HEK293 (cell line): ENCODE measurements around the gene TBC1D16.

Experiments used
- CTCF ChIA-PET: fragments of 350-600 bp; formaldehyde crosslinking; extraction: SDS; loops from one replicate; lab custom pipeline; 2021; ENCODE audit warnings: antibody characterized with exemption; lab: Yijun Ruan, JAX
- POLR2A ChIA-PET: fragments of 300-600 bp; formaldehyde crosslinking; extraction: SDS; loops from one replicate; lab custom pipeline; 2020; ENCODE audit warnings: antibody characterized with exemption, inconsistent platforms; lab: Yijun Ruan, JAX
- H3K27ac ChIP-seq: fragments of 200-500 bp; sonication (Bioruptor generic); 2 replicates; pipeline ENCODE4 v1.5.1; 2014; ENCODE audit warnings: low read depth, low read length, control low read depth, inconsistent platforms; ENCODE audit errors: extremely low read depth
- H3K36me3 ChIP-seq, 2 experiments: fragments of 200-500 bp in 1 of 2; sonication (Bioruptor generic) in 1 of 2; 1 replicate in 1 of 2; 2 replicates in 1 of 2; pipeline ENCODE4 v1.5.1; 2014 to 2017; ENCODE audit warnings: inconsistent platforms in 2 of 2, low read length in 2 of 2; ENCODE audit not compliant: control insufficient read depth in 2 of 2, insufficient read depth in 1 of 2
- H3K4me1 ChIP-seq: fragments of 200-500 bp; sonication (Bioruptor generic); 2 replicates; pipeline ENCODE4 v1.5.1; 2014; ENCODE audit warnings: mild to moderate bottlenecking, low read length, inconsistent platforms; ENCODE audit not compliant: control insufficient read depth, insufficient read depth
- H3K4me3 ChIP-seq: 2 replicates; pipeline ENCODE4 v1.5.1; 2011; ENCODE audit warnings: low read depth, mild to moderate bottlenecking, control low read depth, low read length, moderate library complexity
- H3K9me3 ChIP-seq: fragments of 200-500 bp; sonication (Bioruptor generic); 2 replicates; pipeline ENCODE4 v1.5.1; 2014; ENCODE audit warnings: low read depth, low read length, inconsistent platforms; ENCODE audit not compliant: control insufficient read depth, insufficient read depth
- BCL11A ChIP-seq: fragments of 450-650 bp; formaldehyde crosslinking; IDR thresholded peaks from 2 replicates; pipeline ENCODE4 v1.5.1; 2016; ENCODE audit warnings: low read depth, missing biosample characterization, missing genetic modification characterization
- IKZF3 ChIP-seq: fragments of 450-650 bp; IDR thresholded peaks from 2 replicates; pipeline ENCODE4 v1.5.0; 2018; ENCODE audit warnings: missing biosample characterization, mild to moderate bottlenecking, missing genetic modification characterization, moderate library complexity
- KLF8 ChIP-seq: fragments of 450-650 bp; formaldehyde crosslinking; IDR thresholded peaks from 2 replicates; pipeline ENCODE4 v1.5.1; 2016; ENCODE audit warnings: missing biosample characterization, missing genetic modification characterization
- ZBTB48 ChIP-seq: fragments of 450-650 bp; formaldehyde crosslinking; IDR thresholded peaks from 2 replicates; pipeline ENCODE4 v1.5.1; 2016; ENCODE audit warnings: missing biosample characterization, missing genetic modification characterization
- ZEB2 ChIP-seq: fragments of 450-650 bp; formaldehyde crosslinking; IDR thresholded peaks from 2 replicates; pipeline ENCODE4 v1.5.1; 2016; ENCODE audit warnings: missing biosample characterization, missing genetic modification characterization
- ZNF133 ChIP-seq: fragments of 450-650 bp; formaldehyde crosslinking; IDR thresholded peaks from 2 replicates; pipeline ENCODE4 v1.5.1; 2016; ENCODE audit warnings: missing biosample characterization, missing genetic modification characterization
- ZNF18 ChIP-seq: fragments of 450-650 bp; formaldehyde crosslinking; IDR thresholded peaks from 2 replicates; pipeline ENCODE4 v1.5.1; 2016; ENCODE audit warnings: missing biosample characterization, missing genetic modification characterization
- ZNF211 ChIP-seq: fragments of 450-650 bp; formaldehyde crosslinking; IDR thresholded peaks from 2 replicates; pipeline ENCODE4 v1.5.1; 2016; ENCODE audit warnings: low read depth, missing biosample characterization, missing genetic modification characterization
- ZNF23 ChIP-seq: fragments of 450-650 bp; formaldehyde crosslinking; IDR thresholded peaks from 2 replicates; pipeline ENCODE4 v1.5.1; 2016; ENCODE audit warnings: missing biosample characterization, missing genetic modification characterization, borderline replicate concordance
- ZNF239 ChIP-seq: fragments of 450-650 bp; formaldehyde crosslinking; IDR thresholded peaks from 2 replicates; pipeline ENCODE4 v1.5.1; 2016; ENCODE audit warnings: missing biosample characterization, missing genetic modification characterization
- ZNF248 ChIP-seq: fragments of 450-650 bp; formaldehyde crosslinking; IDR thresholded peaks from 2 replicates; pipeline ENCODE4 v1.5.1; 2017; ENCODE audit warnings: missing biosample characterization, missing genetic modification characterization
- ZNF274 ChIP-seq, 2 experiments: fragments of 200-500 bp in 1 of 2; fragments of 450-650 bp in 1 of 2; sonication (Bioruptor generic) in 1 of 2; formaldehyde crosslinking in 1 of 2; IDR thresholded peaks; 2 replicates each; pipeline versions ENCODE4 v1.5.1 to v1.6.1; 2014 to 2016; ENCODE audit warnings: borderline replicate concordance in 1 of 2, inconsistent platforms in 1 of 2, low read length in 1 of 2, missing biosample characterization in 1 of 2, missing genetic modification characterization in 1 of 2
- ZNF292 ChIP-seq: fragments of 450-650 bp; formaldehyde crosslinking; IDR thresholded peaks from 2 replicates; pipeline ENCODE4 v1.5.1; 2016; ENCODE audit warnings: low read depth, missing biosample characterization, missing genetic modification characterization, borderline replicate concordance
- ZNF311 ChIP-seq: fragments of 450-650 bp; formaldehyde crosslinking; IDR thresholded peaks from 2 replicates; pipeline ENCODE4 v1.5.1; 2017; ENCODE audit warnings: missing biosample characterization, missing genetic modification characterization, borderline replicate concordance
- ZNF335 ChIP-seq: fragments of 450-650 bp; formaldehyde crosslinking; conservative IDR thresholded peaks from 2 replicates; pipeline ENCODE4 v1.5.1; 2016; ENCODE audit warnings: missing biosample characterization, missing genetic modification characterization
- ZNF433 ChIP-seq: fragments of 450-650 bp; formaldehyde crosslinking; IDR thresholded peaks from 2 replicates; pipeline ENCODE4 v1.5.1; 2016; ENCODE audit warnings: missing biosample characterization, missing genetic modification characterization, low read depth
- ZNF48 ChIP-seq: fragments of 450-650 bp; formaldehyde crosslinking; IDR thresholded peaks from 2 replicates; pipeline ENCODE4 v1.5.1; 2016; ENCODE audit warnings: missing biosample characterization, missing genetic modification characterization
- ZNF561 ChIP-seq: fragments of 450-650 bp; IDR thresholded peaks from 2 replicates; pipeline ENCODE4 v1.5.1; 2018; ENCODE audit warnings: missing biosample characterization, missing genetic modification characterization, borderline replicate concordance
- ZNF629 ChIP-seq: fragments of 450-650 bp; formaldehyde crosslinking; IDR thresholded peaks from 2 replicates; pipeline ENCODE4 v1.5.1; 2017; ENCODE audit warnings: missing biosample characterization, missing genetic modification characterization
- ZNF707 ChIP-seq: fragments of 450-650 bp; formaldehyde crosslinking; IDR thresholded peaks from 2 replicates; pipeline ENCODE4 v1.5.1; 2016; ENCODE audit warnings: missing biosample characterization, missing genetic modification characterization
- ZNF768 ChIP-seq: fragments of 450-650 bp; formaldehyde crosslinking; IDR thresholded peaks from 2 replicates; pipeline ENCODE4 v1.5.1; 2018; ENCODE audit warnings: missing biosample characterization, mild to moderate bottlenecking, missing genetic modification characterization
- ZNF776 ChIP-seq: fragments of 450-650 bp; formaldehyde crosslinking; IDR thresholded peaks from 2 replicates; pipeline ENCODE4 v1.5.0; 2017; ENCODE audit warnings: missing biosample characterization, missing genetic modification characterization, borderline replicate concordance
- ZSCAN23 ChIP-seq: fragments of 450-650 bp; formaldehyde crosslinking; IDR thresholded peaks from 2 replicates; pipeline ENCODE4 v1.5.1; 2016; ENCODE audit warnings: missing biosample characterization, missing genetic modification characterization
- TF ChIP-seq, protein P1 (sequence below): fragments of 450-650 bp; formaldehyde crosslinking; IDR thresholded peaks from 2 replicates; pipeline ENCODE4 v1.5.1; 2017; ENCODE audit warnings: missing biosample characterization, missing genetic modification characterization
- TF ChIP-seq, protein P2 (sequence below): fragments of 450-650 bp; formaldehyde crosslinking; IDR thresholded peaks from 2 replicates; pipeline ENCODE4 v1.5.0; 2017; ENCODE audit warnings: missing biosample characterization, missing genetic modification characterization, borderline replicate concordance

The TBC1D16 gene

GRCh38 chr17:80024206-80024972 is 11.3 kb downstream of the TBC1D16 start:
- ChIA-PET POLR2A (no interaction called here), CTCF (interaction anchor here (4.3 kb wide), 1 partner anchor 16 kb away, joined by 58 read pairs; no protein-coding TSS in a partner anchor)
- TF ChIP-seq, protein P1, sequence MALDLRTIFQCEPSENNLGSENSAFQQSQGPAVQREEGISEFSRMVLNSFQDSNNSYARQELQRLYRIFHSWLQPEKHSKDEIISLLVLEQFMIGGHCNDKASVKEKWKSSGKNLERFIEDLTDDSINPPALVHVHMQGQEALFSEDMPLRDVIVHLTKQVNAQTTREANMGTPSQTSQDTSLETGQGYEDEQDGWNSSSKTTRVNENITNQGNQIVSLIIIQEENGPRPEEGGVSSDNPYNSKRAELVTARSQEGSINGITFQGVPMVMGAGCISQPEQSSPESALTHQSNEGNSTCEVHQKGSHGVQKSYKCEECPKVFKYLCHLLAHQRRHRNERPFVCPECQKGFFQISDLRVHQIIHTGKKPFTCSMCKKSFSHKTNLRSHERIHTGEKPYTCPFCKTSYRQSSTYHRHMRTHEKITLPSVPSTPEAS (tag by site-specific recombination), result 0 out of 2 replicates have a peak, but pooled peaks have one; percentile 7
- TF ChIP-seq ZNF248, result 0 out of 2 replicates have a peak, but pooled peaks have one; percentile 30
- TF ChIP-seq ZNF433 (tag by site-specific recombination), result no peak
- TF ChIP-seq ZNF776, result 0 out of 2 replicates have a peak, but pooled peaks have one; percentile 8
- peak; percentile 72 for TF ChIP-seq ZNF18 (tag by site-specific recombination)
- TF ChIP-seq ZNF707 (tag by site-specific recombination), result peak; percentile 57; the same call in 1 of the 2 replicates
- TF ChIP-seq ZNF274 (IDR thresholded peaks at IDR 0.05; ENCODE audit: low read length), result no peak
- 0 out of 2 replicates have a peak, but pooled peaks have one; percentile 23 for TF ChIP-seq ZNF274 (tag by site-specific recombination; IDR thresholded peaks at IDR 0.05; ENCODE audit: borderline replicate concordance)
- no peak for TF ChIP-seq ZNF629
- Histone ChIP-seq H3K4me3 (no peak overlapping the region), H3K36me3 (peaks cover 0 to 9% of the 10 kb centered on the region in 2 experiments; a peak in 1 of 3 replicates), H3K9me3 (no peaks in the 10 kb centered on the region), H3K27ac (no peak overlapping the region), H3K4me1 (peaks cover 5% of the 10 kb centered on the region)

DNA sequence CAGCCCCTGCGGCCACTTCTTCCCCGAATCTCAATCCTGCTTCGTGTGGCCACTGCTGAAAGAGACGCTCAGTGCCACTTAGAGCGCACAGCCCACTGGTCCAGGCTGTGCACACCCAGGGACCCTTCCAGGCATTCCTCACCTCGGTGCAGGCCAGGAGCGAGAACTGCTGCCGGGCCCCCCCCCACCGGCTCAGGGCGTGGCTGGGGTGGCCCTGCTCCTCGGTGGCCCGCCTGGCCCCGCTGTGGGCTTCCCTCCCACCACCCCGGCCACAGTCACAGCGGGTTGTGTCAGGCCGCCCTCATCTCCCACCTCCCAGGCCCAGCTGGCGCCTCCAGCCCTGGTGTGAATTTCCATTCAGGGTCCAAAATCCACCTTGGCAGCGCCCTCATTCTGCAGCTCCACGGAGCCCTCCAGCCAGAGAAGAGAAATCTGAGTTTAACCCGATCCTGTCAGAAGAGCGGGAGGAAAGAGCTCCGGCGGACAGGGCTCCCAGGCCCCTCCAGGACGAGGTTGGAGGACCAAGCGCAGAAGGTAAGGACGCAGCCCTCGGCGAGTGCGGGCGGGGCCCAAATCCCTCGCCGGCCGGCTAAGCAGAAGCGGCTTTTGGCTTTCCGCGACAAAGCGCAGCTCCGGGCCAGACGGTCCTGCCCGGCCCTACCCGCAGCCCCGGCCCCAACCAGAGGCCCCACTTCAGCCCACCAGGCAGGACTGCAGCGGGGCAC is 12.0 kb downstream of the TBC1D16 start:
- H3K36me3 ChIP-seq, result peaks cover 0 to 9% of the 10 kb centered on the region in 2 experiments; a peak in 1 of 3 replicates
- ChIA-PET POLR2A (no interaction called here), CTCF (interaction anchor here (1.2 to 4.3 kb wide), 2 partner anchors 15 to 59 kb away, joined by 3 to 58 read pairs; no protein-coding TSS in a partner anchor)
- H3K9me3 ChIP-seq, result no peaks in the 10 kb centered on the region
- H3K4me1 ChIP-seq, result peaks cover 3% of the 10 kb centered on the region; the same call in 1 of the 2 replicates
- H3K4me3 ChIP-seq, result no peak overlapping the region
- H3K27ac ChIP-seq, result no peak overlapping the region
- TF ChIP-seq ZNF133 (tag by site-specific recombination) (no peak), ZEB2 (tag by site-specific recombination) (no peak), ZNF768 (tag by site-specific recombination) (no peak), KLF8 (tag by site-specific recombination) (no peak), ZBTB48 (tag by site-specific recombination) (no peak), ZNF311 (tag by site-specific recombination) (no peak), IKZF3 (tag by site-specific recombination) (no peak), ZNF335 (tag by site-specific recombination) (no peak), ZNF23 (no peak), ZSCAN23 (no peak), ZNF211 (tag by site-specific recombination) (no peak), ZNF239 (tag by site-specific recombination) (no peak), BCL11A (no peak), ZNF561 (tag by site-specific recombination) (no peak), ZNF292 (tag by site-specific recombination) (no peak), ZNF48 (tag by site-specific recombination) (no peak), ZNF18 (tag by site-specific recombination) (no peak)
- TF ChIP-seq, protein P2, sequence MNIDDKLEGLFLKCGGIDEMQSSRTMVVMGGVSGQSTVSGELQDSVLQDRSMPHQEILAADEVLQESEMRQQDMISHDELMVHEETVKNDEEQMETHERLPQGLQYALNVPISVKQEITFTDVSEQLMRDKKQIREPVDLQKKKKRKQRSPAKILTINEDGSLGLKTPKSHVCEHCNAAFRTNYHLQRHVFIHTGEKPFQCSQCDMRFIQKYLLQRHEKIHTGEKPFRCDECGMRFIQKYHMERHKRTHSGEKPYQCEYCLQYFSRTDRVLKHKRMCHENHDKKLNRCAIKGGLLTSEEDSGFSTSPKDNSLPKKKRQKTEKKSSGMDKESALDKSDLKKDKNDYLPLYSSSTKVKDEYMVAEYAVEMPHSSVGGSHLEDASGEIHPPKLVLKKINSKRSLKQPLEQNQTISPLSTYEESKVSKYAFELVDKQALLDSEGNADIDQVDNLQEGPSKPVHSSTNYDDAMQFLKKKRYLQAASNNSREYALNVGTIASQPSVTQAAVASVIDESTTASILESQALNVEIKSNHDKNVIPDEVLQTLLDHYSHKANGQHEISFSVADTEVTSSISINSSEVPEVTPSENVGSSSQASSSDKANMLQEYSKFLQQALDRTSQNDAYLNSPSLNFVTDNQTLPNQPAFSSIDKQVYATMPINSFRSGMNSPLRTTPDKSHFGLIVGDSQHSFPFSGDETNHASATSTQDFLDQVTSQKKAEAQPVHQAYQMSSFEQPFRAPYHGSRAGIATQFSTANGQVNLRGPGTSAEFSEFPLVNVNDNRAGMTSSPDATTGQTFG (tag by site-specific recombination), result no peak
